D721Med (cell line): ENCODE measurements around the gene CASD1.

Source experiments
- DNase-seq: peaks from one replicate; pipeline ENCODE4 v3.0.0; 2011; ENCODE audit warnings: low spot score; ENCODE audit not compliant: insufficient read length
- FAIRE-seq: peaks from 2 replicates; lab custom pipeline; 2011; peaks lifted over from hg19 to GRCh38; lab: Jason Lieb, UNC
- TF ChIP-seq, protein P1 (sequence below): IDR thresholded peaks from 2 replicates; pipeline ENCODE4 v1.5.1; 2012; ENCODE audit warnings: mild to moderate bottlenecking, control low read depth; ENCODE audit not compliant: insufficient read depth; ENCODE audit errors: missing control alignments

Gene CASD1

DNA sequence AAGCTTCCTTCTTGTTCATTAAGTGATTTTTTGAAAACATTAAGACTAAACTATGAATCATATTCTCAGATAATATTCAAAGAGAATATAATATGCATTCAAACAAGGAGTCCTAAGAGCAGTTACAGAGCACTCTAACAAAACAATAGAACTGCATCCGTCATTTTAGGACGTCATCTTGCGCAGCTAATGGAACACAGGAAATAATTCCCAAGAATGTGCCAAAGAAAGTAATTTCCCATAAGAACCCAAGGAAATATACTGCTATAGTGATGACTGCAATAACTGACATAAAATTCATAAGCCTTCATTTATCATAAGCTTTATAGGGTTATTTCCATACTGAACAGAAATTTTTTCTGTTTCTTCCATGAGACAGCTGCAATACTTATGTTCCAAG lies 28.3 kb upstream of the CASD1 start:
- FAIRE-seq: peak; percentile 48
- TF ChIP-seq, protein P1, sequence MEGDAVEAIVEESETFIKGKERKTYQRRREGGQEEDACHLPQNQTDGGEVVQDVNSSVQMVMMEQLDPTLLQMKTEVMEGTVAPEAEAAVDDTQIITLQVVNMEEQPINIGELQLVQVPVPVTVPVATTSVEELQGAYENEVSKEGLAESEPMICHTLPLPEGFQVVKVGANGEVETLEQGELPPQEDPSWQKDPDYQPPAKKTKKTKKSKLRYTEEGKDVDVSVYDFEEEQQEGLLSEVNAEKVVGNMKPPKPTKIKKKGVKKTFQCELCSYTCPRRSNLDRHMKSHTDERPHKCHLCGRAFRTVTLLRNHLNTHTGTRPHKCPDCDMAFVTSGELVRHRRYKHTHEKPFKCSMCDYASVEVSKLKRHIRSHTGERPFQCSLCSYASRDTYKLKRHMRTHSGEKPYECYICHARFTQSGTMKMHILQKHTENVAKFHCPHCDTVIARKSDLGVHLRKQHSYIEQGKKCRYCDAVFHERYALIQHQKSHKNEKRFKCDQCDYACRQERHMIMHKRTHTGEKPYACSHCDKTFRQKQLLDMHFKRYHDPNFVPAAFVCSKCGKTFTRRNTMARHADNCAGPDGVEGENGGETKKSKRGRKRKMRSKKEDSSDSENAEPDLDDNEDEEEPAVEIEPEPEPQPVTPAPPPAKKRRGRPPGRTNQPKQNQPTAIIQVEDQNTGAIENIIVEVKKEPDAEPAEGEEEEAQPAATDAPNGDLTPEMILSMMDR: no peak
- DNase-seq: no peak

DNA sequence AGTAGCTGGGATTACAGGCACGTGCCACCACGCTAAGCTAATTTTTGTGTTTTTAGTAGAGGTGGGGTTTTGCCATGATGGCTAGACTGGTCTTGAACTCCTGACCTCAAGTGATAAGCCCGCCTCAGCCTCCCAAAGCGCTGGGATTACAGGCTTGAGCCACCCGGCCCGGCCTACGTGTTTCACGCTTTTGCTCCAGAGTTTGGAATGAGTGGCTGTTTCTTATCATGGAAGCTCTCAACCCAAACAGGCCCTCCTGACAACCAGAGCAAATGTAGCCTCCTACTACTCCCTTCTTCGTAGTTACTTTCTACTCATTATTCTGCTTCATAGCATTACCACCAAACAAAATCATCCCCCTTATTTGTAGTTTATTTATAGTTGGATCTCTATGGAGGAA lies 26.8 kb upstream of the CASD1 start:
- FAIRE-seq (no peak), DNase-seq (no peak)
- TF ChIP-seq, protein P1: no peak

DNA sequence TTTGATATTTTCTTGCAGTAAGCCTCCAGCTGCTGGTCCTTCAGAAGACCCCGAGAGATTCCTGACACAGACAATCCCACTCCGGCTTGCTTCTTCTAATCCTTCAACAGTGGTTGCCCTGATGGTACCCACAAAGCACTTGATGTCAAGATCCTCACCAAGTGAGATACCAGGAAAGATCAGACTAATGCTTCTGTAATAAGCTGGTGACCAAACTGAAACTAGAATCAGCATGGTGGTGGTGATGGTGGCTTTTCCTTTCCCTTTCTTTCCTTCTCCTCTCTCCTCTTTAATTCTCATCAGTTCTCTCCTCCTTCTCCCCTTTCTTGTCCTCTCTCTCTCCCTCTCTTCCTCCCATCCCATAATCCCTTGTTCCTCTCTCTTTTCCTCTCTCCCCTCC lies 25.8 kb upstream of the CASD1 start:
- TF ChIP-seq, protein P1: no peak
- no peak for FAIRE-seq
- no peak for DNase-seq

DNA sequence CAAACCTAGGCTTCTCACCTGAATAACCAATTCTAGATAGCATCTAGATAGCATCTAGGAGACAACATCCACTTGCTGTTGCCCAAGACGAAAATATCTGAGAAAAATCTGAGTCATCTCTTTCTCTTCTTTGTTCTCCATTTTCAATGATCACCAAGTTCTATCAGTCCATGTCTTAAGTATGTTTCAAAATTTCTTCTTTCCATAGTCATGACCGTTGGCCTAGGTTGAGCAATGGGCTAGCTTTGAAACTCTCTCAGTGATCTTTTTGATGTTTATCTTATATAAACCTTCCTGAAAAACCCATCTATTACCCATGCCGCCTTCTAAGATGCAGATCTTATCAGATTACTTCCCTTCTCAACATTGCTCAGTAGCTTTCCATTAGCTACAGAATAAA lies 23.4 kb upstream of the CASD1 start:
- no peak for FAIRE-seq
- TF ChIP-seq, protein P1: no peak
- no peak for DNase-seq

DNA sequence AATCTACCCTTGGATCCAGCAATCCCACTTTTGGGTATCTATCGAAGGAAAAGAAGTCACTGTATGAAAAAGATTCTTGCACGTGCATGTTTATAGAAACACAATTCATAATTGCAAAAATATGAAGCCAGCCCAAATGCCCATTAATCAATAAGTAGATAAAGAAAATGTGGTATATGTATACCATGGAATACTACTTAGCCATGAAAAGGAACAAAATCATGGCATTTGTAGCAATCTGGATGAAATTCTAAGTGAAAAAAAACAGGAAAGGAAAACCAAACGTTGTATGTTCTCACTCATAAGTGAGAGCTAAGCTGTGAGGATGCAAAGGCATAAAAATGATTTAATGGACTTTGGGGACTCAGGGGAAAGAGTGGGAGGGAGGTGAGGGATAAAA lies 18.2 kb upstream of the CASD1 start:
- DNase-seq (no peak), FAIRE-seq (no peak)
- TF ChIP-seq, protein P1: no peak

DNA sequence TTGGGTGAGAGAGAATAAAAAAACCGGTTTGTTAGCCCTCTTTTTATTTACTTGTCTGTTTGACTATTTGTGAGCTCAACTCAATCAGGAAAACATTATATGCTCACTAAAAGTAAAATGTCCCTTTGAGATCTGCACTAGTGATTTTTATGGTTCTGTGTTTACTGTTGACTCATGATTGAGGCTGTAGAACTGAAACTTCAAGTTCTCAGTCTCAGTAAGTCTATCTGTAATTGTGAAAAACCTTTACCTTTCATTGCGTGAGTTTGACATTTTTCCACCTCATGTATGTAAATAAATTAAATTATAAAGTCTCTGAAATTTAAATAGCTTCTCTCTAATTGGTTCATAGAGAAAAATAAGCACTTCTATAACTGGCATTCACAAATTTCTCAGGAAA lies 17.0 kb upstream of the CASD1 start:
- TF ChIP-seq, protein P1: no peak
- DNase-seq (no peak), FAIRE-seq (peak; percentile 60)

DNA sequence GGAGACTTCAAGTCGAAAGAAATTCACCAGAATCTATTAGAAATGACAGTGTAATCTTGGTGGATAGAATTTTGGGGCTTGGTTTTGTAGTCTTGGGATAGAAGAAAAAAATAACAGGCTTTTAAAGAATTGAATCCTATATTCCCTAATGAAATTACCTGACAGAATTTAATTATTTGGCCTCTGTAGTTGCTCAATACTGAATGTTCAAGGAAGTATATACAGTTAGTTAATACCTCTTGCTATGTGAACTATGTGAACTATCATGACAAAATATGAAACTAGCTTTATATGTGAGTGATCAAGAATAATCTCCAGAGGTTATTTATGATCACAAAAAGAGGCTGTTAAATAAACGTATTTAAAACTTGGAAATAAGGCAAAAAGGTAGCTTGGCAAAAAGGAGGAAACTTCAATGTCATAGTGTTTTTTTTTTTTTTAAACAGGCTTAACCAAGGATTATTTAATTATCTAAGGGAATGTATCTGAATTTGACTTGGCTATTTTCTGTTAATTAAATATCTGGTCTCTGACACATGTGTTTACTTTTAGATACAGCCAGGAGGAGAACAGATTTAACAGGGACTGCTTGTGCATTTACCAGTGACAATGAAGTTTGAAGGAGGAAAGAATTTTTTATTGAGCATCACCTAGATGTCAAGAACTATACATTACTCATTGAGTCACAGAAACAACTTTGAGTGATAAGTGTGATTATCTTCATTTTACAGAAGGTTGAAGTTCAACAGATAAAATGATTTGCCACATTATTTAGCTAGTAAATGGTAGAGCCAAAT lies 11.5 kb upstream of the CASD1 start:
- FAIRE-seq (no peak), DNase-seq (no peak)
- TF ChIP-seq, protein P1: no peak
